ENCODE results near the gene SSPN.

SSPN gene

DNA sequence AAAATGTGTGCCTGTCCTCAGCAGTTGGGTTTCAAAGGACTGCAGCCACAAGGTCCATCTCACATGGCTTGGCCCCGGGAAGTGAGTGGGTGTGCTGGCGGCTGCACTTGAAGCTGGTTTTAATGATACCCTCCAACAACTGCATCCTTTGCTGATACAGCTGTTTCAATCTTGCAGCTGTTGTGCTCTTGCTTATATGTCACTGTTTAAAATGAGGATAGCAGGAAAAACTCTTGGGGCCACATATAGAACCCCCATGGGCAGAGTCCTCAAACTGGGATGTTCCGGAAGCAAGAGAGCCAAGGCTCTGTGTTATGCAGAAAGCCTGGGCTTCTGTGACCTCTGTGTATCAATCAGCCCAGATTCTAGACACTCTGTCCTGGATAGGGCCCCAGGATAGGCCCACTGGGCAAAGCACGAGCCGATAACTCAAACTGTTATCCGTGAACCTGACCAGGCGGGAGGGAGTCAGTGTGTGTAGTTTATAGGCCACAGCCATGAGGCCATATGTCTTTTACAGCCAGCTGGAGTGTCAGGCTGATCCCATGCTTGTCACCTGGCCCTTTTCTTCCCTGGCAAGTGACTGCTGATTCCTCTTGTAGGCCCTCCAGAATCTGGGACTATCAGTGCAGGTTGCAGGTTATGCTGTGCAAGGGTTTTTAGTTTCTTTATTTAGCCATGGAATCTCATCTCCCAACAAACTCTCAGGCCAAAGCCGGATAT lies 74.3 kb downstream of the SSPN start:
- no peak for DNase-seq

DNA sequence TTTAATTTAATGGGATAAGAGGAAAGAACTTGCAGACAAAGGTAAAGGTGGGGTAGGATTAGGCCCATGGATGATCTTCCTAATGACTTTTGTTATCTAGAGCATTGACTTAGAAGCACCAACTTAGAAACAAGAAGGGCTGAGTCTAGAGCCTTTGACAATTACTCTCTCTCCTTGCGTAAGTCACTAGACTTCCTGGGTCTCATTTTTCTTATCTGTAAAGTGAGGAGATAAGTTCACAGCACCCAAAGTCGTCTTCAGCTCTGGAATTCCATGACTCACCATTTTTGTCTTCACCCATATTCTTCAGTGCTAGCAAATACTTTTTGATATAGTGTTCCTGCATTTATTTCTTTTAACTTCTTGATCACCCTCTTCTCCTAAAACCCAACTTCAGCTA lies 75.7 kb downstream of the SSPN start:
- no peak for DNase-seq

DNA sequence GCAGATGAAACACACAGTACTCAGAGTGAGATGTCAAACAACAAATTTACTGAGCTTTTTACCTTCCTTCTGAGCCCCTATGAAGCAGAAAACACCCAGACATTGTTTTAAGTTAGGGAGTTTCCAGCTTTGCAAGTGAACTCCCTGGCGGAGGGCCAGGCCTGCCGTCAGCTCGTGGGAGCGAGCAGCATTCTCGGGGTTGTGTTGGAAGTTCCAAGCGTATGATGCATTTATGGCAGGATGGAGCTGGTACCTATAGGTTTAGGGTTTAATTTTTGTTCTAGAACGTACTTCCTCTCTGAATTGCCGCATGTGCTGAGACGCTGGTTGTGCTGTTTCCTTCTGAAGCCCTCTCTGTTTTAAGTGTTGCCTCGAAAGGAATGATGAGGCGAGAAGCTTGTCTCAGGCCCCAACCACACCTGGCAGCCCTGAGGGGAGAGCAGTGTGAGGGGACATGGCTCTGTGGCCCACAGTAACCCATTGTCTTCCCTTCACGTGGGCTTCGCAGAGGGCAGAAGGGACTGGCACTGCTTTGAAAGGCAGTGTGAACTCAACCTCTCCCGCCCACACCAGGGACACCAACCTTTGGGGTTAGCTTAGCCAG lies 76.6 kb downstream of the SSPN start:
- no peak for DNase-seq

DNA sequence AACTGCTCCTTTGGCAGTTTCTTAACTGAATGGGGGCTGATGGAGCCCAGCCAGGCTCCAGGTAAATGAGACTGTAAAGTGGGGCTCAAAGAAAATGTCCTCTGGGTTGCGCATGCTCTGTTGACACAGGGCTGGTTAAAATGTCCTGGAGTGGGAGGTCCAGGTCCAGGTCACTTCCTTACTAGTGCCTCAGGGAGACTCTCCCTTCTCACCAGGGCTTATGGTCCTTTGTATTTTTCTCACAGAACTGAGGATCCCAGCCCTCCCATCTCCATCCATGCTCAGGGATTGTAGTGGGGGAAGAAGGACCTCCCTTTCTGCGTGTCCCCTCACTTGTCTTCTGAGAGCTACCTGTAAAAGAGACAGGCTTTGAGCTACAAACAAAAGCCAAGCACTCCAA lies 77.5 kb downstream of the SSPN start:
- no peak for DNase-seq

DNA sequence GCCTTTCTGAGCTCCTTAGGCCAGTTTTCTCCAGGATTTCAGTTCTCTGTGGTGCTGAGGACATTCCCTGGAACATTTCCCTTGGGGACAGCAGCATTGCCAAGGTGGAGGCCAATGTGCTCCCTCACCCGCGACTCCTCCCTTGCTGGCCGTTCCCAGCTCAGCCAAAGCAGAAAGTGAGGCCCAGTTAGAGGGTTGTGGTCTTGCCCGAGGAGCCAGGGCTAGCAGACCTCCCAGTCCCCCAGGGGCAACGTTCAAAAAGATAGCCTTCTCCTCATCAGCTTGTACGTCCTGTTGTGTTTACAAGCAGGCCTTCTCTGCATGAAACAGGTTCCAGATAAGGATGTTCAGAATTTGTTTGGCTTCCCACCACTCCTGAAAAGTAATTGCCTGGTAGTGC lies 78.4 kb downstream of the SSPN start:
- no peak for DNase-seq

DNA sequence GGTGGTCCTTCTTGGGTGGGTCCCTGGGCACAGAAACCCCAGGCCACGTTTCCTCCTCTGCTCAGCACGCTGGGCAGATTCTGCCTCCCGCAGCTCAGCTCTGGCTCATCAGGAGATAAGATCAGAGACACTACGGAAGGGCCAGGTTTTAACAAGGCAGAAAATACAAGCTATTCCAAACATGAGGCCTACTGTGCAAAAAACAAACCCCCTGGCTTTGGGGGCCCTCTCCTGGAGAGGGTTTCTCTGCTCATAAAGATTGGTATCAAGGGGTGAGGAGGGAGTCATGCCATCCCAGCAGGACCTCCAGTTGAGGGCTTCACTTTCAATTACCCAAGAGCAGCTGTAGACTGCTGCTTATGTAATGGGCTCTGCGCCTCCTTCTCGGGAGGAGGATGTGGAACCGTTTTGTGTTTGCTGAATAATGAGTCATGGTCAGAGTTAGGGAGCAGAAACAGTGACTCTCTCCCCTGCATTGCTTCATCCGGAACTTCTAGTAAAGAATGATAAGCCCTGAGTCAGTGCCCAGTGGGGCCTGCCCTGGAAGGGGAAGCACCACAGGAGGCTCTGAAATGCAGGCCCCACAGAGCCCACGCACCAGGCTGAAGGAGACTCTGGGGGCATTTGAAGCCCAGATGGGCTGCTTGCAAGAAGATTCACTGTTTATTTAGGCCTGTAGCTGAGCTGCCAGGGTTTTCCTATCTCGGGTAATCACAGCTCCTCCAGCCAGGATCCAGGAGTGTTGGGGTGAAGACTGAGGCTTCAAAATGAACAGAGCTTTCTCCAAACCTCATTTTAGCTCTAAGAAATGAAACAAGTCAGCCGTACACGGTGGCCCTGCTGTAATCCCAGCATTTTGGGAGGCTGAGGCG lies 79.3 kb downstream of the SSPN start:
- DNase-seq: peak; percentile 35 to 78

DNA sequence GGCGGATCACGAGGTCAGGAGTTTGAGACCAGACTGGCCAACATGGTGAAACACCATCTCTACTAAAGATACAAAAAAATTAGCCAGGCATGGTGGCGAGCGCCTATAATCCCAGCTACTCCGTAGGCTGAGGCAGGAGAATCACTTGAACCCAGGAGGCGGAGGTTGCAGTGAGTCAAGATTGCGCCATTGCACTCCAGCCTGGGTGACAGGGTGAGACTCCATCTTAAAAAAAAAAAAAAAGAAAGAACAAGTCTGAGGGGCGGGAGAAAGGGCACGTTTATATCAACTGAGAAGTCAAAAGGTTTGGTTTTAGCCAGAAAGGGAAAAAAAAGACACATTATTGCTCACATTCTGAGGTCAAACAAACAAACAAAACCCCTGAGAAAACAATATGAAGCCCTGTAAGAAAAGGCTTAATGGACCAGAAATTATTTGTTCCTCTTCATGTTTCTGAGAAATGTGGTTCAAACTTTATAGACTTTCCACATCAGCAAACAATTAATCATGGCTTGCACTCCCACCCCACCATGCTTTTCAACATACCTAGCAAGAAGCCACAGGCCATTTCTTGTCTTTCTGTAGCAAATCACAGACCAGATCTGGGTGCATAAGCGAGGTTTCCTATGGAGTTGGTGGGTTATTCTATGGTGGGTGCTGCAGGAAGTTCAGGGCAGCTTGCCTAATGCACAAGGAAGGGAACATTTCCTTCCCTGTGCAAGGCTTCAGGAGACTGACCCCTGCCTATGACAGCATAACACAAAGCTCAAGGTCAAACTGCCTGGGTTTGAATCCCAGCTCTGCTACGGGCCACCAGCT lies 80.1 kb downstream of the SSPN start:
- no peak for DNase-seq

DNA sequence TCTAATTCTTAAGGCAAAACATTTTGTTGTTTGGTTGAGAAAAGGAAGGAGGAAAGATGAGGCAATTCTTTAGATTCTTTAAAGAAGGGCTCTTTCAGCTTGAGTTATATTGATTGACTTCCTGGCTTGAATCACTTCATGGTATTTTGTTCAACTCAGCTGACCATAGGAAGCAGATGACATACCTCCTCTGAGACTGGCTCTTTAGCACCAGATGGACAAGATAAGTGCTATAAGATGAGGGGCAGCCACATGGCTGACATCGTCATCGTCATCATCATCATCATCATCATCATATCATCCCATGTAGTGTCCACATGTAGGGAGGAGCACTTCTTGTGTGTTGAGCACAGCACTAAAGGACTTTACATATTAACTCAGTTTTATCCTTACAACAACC lies 81.3 kb downstream of the SSPN start:
- no peak for DNase-seq

DNA sequence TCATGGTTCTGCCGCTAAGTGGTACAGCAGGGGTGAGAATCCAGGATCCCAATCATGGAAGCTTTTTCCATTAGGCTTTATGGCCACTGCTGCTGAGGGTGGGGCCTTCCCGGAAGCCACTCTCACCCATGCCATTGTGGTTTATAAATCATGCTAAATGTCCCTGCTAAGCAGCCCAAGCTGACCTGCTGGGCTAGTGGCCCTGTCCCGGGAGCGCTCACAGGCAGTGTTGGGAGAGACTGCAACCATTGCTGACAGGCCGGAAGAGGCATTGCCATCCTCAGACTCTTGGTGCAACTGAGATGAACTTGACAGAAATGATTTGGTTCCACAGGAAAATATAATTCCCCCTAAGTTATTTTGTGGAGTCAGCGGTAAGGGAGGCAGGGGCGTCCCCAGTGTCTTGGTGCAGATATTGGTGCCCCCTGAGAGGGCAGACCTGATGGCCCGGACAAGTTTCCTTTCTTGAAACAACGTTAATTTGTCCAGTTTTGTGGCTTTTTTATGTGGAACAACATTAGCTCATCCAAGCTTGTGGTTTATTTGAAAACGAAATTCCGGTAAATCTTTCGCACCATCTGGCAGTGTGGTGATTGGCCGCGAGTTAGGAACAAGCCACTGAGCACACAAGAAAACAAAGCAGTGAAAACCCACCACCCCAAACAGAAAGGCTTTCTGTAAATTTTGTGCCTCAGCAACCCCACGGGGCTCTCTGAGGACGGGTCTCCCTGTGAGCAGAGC lies 82.3 kb downstream of the SSPN start:
- no peak for DNase-seq

DNA sequence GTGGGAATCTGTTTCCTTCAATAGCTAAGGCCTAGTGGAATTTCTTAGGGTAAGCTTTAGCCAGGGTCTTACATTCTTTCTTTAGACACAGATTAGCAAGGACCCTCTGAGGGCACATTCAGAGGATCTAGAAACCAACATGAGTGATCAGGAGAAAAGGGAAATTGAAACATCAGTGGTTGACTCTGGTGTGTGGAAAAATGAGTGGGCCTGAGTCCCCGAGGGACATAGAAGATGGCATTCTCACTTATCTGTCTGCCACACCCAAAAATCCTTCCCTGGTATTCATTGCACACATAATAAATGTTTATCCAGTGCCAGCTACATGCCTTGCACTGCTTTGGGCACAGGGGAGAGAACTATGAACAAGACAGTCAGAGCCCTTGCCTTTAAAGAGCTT lies 82.9 kb downstream of the SSPN start:
- DNase-seq: no peak

DNA sequence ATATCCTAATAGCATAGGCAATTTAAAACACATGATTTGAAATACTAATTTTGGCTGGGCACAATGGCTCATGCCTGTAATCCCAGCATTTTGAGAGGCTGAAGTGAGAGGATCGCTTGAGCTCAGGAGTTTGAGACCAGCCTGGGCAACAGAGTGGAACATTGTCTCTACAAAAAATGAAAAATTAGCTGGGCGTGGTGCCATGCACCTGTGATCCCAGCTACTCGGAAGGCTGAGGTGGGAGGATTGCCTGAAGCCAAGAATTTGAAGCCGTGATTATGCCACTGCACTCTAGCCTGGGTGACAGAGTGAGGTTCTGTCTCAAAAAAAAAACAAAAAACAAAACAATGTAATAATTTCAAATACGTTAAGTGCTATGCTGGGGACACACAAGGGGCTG lies 83.3 kb downstream of the SSPN start:
- DNase-seq: no peak

DNA sequence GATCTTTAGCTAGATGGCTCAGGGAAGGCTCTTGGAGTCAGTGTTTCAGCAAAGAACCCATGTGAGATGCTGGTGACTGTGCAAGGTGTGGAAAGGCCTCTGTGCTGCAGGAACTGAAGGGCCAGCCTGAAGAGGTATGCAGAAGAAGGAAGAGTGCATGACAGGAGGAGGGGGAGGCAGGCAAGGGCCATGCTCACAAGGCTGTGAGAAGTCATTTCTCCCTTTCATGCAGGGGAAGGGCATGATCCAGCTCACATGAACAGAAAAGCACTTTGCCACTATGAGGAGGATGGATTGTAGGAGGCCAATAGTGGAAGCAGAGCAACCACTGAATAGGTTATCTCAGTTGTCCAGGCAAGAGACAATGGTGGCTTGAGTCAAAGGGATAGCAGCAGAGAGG lies 83.7 kb downstream of the SSPN start:
- DNase-seq: no peak

DNA sequence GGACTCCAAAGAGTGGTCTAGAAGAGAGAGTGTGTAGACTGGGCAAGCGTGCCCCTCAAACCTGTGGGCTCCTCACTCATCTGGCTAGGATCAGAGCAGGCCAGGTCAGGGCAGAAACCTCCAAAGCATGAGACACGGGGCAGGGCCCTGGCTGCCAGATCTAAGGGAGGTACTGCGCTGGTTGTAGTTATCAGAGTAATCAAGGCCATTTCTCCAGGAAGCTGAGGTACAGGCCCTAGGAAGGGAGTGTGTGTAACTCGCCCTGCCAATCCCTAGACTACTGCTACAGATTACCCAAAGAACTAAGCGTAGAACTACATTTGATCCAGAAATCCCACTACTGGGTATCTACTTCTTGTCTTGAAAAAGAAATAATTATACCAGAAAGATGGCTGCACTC lies 84.5 kb downstream of the SSPN start:
- no peak for DNase-seq

DNA sequence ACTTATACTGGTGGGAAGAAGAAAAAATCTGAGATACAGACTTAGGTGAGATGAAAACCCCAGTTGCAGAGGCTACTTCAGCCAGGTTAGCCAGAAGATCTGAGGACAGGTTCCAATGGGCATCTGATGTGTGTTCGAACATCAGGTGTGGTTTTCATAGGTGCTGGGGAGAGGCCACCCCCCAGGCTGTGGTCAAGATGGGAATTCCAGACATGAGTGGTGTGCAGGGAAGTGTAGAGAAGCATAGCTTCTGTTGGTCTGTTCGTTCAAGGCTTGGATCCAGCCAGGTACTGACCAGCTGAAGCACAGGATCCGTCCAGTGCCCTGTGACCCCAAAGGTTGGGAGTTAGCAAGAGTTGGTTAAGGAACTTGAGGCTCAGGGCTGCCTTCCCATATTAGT lies 85.5 kb downstream of the SSPN start:
- DNase-seq: no peak

DNA sequence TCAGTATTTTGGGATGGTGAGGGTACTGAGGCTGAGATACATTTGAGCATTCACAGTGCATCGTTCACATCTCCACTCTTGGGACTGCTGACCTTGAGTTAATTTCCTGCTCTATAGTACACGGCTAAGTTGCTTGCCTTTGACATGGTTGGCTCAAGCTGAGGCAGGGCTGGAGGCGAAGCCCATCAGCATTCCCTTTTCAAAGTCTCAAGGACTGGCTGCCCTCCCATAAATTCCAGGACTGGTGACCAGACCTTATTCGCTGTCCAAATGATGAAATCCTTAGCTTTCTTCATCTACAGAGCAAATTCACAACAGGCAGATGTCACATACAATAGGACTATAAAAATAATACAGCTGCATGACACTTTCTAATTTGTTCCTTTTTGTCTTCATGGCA lies 85.9 kb downstream of the SSPN start:
- DNase-seq: no peak

DNA sequence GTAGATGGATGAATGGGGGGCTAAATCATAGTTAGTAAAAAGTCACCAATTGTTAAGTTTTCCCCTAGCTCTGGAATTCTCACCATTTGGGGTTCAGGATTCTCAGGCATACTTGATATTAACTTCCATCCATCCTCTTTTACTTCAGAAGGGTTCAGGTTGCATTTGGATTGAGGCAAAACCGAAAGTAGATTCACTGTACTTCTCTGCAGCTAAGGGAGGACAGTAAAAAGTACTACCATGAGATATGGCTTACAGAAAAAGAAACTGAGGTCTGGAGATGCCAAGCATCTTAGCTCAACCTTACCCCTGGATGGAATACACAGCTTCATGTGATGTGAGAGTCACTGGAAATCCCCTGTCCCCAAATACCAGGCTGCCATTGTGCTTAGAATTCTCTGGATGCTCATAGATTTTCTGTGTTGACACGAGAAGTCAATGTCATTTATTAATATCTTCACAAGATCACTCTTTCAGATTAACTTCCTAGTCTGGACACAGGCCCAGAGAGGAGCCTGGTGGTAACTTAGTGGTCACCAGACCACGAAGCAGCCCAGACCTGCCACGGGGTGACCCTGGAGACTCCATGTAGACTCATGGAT lies 87.1 kb downstream of the SSPN start:
- no peak for DNase-seq

DNA sequence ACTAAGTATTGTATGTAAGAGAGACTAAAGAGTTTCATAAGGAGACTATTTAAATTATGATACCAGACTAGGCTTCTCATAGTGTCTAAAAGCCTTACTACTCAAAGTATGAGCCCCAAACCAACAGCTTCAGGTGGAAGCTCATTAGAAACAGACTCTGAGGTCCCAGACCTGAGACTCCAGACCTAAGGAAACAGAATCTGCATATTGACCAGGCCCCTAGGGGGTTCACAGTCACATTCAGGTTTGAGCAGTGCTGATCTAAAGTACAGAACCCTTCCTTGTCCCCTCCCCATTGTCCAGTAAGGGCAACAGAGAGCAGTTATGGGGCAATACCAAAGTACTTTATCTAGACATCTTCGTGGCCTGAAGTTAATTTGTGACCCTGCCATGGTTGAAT lies 87.7 kb downstream of the SSPN start:
- no peak for DNase-seq

DNA sequence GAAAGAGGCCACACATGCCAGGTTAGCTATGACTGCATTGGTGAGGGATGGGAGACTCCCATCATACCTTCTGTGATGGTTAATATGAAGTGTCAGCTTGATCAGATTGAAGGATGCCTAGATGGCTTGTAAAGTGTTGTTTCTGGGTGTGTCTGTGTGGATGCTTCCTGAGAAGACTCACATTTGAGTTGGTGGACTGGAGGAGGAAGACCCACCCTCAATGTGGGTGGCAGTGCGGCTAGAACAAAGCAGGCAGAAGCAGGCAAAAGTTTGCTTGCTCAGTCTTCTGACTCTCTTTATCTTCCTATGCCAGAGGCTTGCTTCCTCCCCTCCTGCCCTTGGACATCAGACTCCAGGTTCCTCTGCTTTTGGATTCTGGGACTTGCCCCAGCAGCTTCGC lies 88.2 kb downstream of the SSPN start:
- DNase-seq: no peak

DNA sequence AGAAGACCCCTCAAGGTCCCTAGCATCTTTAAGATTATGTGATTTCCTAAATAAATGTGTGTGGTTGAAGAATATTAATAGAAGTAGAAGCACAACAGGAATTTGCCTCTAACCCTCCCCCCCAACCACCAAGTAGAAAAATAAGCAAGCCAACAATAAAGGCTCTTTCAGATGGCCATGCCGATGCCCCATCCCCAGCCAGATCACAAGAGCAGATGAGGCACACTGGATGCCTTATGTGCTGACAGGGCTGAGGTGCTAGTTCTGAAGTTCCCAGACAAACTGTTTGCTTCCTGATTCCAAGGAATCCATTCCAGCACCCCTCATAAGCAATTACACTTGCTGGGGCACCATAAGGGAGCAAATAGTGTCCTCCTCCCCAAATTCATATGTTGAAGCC lies 90.0 kb downstream of the SSPN start:
- DNase-seq: no peak

DNA sequence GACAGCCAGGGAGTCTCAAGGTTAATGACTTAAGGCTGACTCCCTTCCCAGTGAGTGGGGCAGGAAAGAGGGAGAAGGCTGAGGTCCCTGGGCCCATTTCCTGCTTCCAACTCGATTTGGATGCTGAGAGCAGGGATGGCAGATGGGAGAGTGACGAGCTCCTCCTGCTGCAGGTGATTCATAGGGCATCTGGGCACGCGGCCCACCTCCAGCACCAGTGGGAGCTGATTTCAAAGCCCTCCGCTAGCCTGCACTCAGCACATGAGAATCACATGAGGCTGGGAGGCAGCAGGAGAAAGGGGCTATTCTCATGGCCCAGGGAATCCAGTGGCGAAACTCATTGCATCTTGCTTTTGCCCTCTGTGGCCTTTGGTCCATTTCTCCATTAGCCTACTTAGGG lies 90.8 kb downstream of the SSPN start:
- DNase-seq: no peak

DNA sequence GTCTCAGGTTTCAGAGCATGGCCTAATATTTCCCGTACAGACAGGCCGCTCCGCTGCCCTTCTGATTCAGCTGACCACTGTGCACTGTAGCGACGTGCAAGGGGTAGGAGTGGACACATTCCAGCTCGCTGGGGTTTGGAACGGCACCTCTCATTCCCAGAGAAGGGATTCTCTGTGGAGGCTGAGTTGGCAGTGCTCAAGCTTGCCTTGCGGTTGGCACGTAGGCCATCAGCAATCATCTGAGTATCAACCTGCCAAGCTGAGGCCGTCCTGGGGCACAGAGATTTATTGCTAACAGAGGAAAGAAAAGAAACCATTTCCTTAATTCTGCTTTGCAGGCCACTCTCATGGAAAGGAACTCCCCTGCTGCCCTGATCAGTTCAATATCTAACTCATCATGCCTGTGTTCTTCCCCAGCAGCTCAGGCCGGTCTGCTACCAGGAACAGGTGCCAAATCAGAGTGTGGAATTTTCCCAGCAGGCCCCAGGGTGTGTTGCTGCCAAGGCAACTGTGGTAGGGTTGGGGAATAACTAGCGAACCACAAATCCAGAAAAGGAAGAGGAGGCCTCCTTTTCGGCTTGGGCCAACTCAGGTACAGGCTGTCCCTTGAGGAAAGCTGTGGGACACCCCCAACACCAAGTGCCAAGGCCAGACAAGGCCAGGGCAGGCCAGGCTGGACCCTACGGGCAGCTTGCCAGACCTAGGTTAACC lies 92.5 kb downstream of the SSPN start:
- no peak for DNase-seq

All from CD4-positive, alpha-beta T cell treated with Interleukin-4 for 1 hour (primary cell).